ENCODE results near the gene TBC1D10B.
"Not testable (repeated sequence)": the region's sequence is repeated elsewhere in the genome, so short reads cannot be mapped to it uniquely, and the experiment has no call there.

The TBC1D10B gene

GRCh38 chr16:30355144-30355953, 14.9 kb downstream of the TBC1D10B start, which contains the start of gene CD2BP2:
Gene CD2BP2 (minus strand): TSS chr16:30355308. CDS start chr16:30354681, 627 bp downstream.
- peak; percentile 86 for DNase-seq (ENCODE audit: low spot score)

- DNase-seq (ENCODE audit: low spot score): no peak
Measured at GRCh38 chr16:30354423-30355143, 15.7 kb downstream of the TBC1D10B start.

- no peak for DNase-seq (ENCODE audit: low spot score)
Measured at GRCh38 chr16:30353438-30354129, 16.7 kb downstream of the TBC1D10B start.

GRCh38 chr16:30352488-30353401, 17.5 kb downstream of the TBC1D10B start:
- DNase-seq (ENCODE audit: low spot score): no peak

GRCh38 chr16:30351586-30352419, 18.5 kb downstream of the TBC1D10B start:
- no peak for DNase-seq (ENCODE audit: low spot score)

GRCh38 chr16:30351001-30351441, 19.3 kb downstream of the TBC1D10B start:
- DNase-seq (ENCODE audit: low spot score): no peak

- peak; percentile 56 for DNase-seq (ENCODE audit: low spot score)
Measured at GRCh38 chr16:30350134-30350871, 20.0 kb downstream of the TBC1D10B start.

GRCh38 chr16:30349675-30350074, 20.6 kb downstream of the TBC1D10B start:
- DNase-seq (ENCODE audit: low spot score): peak; percentile 45

GRCh38 chr16:30348929-30349328, 21.4 kb downstream of the TBC1D10B start:
- DNase-seq (ENCODE audit: low spot score): no peak

GRCh38 chr16:30348113-30348512, 22.2 kb downstream of the TBC1D10B start:
- no peak for DNase-seq (ENCODE audit: low spot score)

GRCh38 chr16:30346286-30346685, 24.0 kb downstream of the TBC1D10B start:
- no peak for DNase-seq (ENCODE audit: low spot score)

GRCh38 chr16:30343491-30343820, 26.8 kb downstream of the TBC1D10B start:
- DNase-seq (ENCODE audit: low spot score): not testable (repeated sequence)

- no peak for DNase-seq (ENCODE audit: low spot score)
Measured at GRCh38 chr16:30342751-30343490, 27.4 kb downstream of the TBC1D10B start.

GRCh38 chr16:30341971-30342370, 28.3 kb downstream of the TBC1D10B start:
- not testable (repeated sequence) for DNase-seq (ENCODE audit: low spot score)

GRCh38 chr16:30340621-30341020, 29.7 kb downstream of the TBC1D10B start:
- no peak for DNase-seq (ENCODE audit: low spot score)

GRCh38 chr16:30338715-30339114, 31.6 kb downstream of the TBC1D10B start:
- not testable (repeated sequence) for DNase-seq (ENCODE audit: low spot score)

- DNase-seq (ENCODE audit: low spot score): not testable (repeated sequence)
Measured at GRCh38 chr16:30337964-30338357, 32.3 kb downstream of the TBC1D10B start.

- DNase-seq (ENCODE audit: low spot score): no peak
Measured at GRCh38 chr16:30335598-30336474, 34.5 kb downstream of the TBC1D10B start.

Measured in germinal center (tissue), 1 donor.